H1 (cell line): ENCODE data around the gene MEX3D. TPM values are rescaled to one million over a fixed set of nuclear protein-coding genes. Genes with fewer than 3 reads are reported as not detected.

Experiments used
- CTCF ChIA-PET: fragments of 300-600 bp; sonication (Branson Sonifier 250); formaldehyde crosslinking; loops from one replicate; lab custom pipeline; 2021; ENCODE audit not compliant: partially characterized antibody; lab: Charles Lee
- POLR2A ChIA-PET: fragments of 300-600 bp; sonication (Branson Sonifier 250); formaldehyde crosslinking; loops from one replicate; lab custom pipeline; 2021; ENCODE audit warnings: inconsistent platforms; ENCODE audit not compliant: partially characterized antibody; lab: Charles Lee
- DNase-seq, 2 experiments: peaks; one replicate each; pipeline versions ENCODE4 v3.0.0 to v3.0.0-alpha.2; 2010 to 2022; ENCODE audit warnings: low spot score in 2 of 2, low read depth in 1 of 2, mixed read lengths in 1 of 2
- FAIRE-seq: peaks from 2 replicates; lab custom pipeline; 2011; peaks lifted over from hg19 to GRCh38; lab: Jason Lieb, UNC
- H2AFZ ChIP-seq: 2 replicates; pipeline ENCODE4 v1.8.1; 2012; ENCODE audit warnings: low read length, inconsistent platforms
- H2AK5ac ChIP-seq: 2 replicates; pipeline ENCODE4 v1.6.1; 2013; ENCODE audit warnings: low read depth, low read length
- H2BK120ac ChIP-seq: replicated peaks from 2 replicates; pipeline ENCODE3; 2013; ENCODE audit warnings: low read depth, low read length, inconsistent platforms
- H2BK12ac ChIP-seq: 2 replicates; pipeline ENCODE4 v1.6.1; 2013; ENCODE audit warnings: low read depth, low read length
- H2BK15ac ChIP-seq: 2 replicates; pipeline ENCODE4 v1.6.1; 2013; ENCODE audit warnings: low read length
- H2BK20ac ChIP-seq: 2 replicates; pipeline ENCODE4 v1.6.1; 2013; ENCODE audit warnings: low read length
- H2BK5ac ChIP-seq: 2 replicates; pipeline ENCODE4 v1.6.1; 2013; ENCODE audit warnings: low read depth, low read length
- H3K14ac ChIP-seq: 2 replicates; pipeline ENCODE4 v1.6.1; 2013; ENCODE audit warnings: inconsistent platforms; ENCODE audit not compliant: insufficient read length
- H3K18ac ChIP-seq: 2 replicates; pipeline ENCODE4 v1.6.1; 2013; ENCODE audit warnings: low read length; ENCODE audit errors: extremely low read depth
- H3K23ac ChIP-seq: 2 replicates; pipeline ENCODE4 v1.6.1; 2013; ENCODE audit warnings: inconsistent platforms; ENCODE audit not compliant: insufficient read length
- H3K23me2 ChIP-seq: 2 replicates; pipeline ENCODE4 v1.6.1; 2013; ENCODE audit warnings: low read depth, low read length
- H3K27ac ChIP-seq: 2 replicates; pipeline ENCODE4 v1.6.1; 2011; ENCODE audit warnings: low read depth, low read length, inconsistent platforms
- H3K27me3 ChIP-seq, 4 experiments: replicated peaks in 1 of 4; 1 replicate in 1 of 4; 2 replicates in 3 of 4; pipeline versions ENCODE4 v1.6.1 to v1.8.1; 2011 to 2013; ENCODE audit warnings: low read length in 3 of 4, mild to moderate bottlenecking in 3 of 4, inconsistent platforms in 2 of 4, mixed read lengths in 2 of 4, moderate library complexity in 1 of 4; ENCODE audit not compliant: control insufficient read depth in 3 of 4, insufficient read depth in 3 of 4; ENCODE audit errors: extremely low read depth in 1 of 4
- H3K36me3 ChIP-seq, 4 experiments: 2 replicates each; pipeline versions ENCODE4 v1.6.1 to v1.8.1; 2011 to 2013; ENCODE audit warnings: mild to moderate bottlenecking in 4 of 4, low read length in 3 of 4, moderate library complexity in 2 of 4, control low read depth in 1 of 4, inconsistent platforms in 1 of 4; ENCODE audit not compliant: insufficient read depth in 4 of 4, control insufficient read depth in 2 of 4
- H3K4ac ChIP-seq: replicated peaks from 2 replicates; pipeline ENCODE3; 2013; ENCODE audit warnings: low read length, low read depth, mixed read lengths, inconsistent platforms; ENCODE audit not compliant: insufficient read length
- H3K4me1 ChIP-seq, 4 experiments: replicated peaks in 1 of 4; 1 replicate in 1 of 4; 2 replicates in 3 of 4; pipeline versions ENCODE4 v1.6.1 to v1.8.1; 2011 to 2013; ENCODE audit warnings: low read length in 3 of 4, inconsistent platforms in 2 of 4, mixed read lengths in 1 of 4; ENCODE audit not compliant: insufficient read depth in 4 of 4, control insufficient read depth in 3 of 4
- H3K4me2 ChIP-seq, 2 experiments: 2 replicates each; pipeline versions ENCODE4 v1.6.1 to v1.8.1; 2011 to 2013; ENCODE audit warnings: low read depth in 2 of 2, low read length in 2 of 2, control low read depth in 1 of 2, inconsistent platforms in 1 of 2, mild to moderate bottlenecking in 1 of 2; ENCODE audit not compliant: insufficient read depth in 1 of 2
- H3K4me3 ChIP-seq, 4 experiments: fragments of 200-600, 300-600 bp in 1 of 4; sonication (generic), shearing (Covaris generic), sonication (Bioruptor Twin) in 1 of 4; 2 replicates each; pipeline versions ENCODE4 v1.5.1 to v1.8.1; 2011 to 2016; ENCODE audit warnings: low read length in 4 of 4, low read depth in 3 of 4, control low read depth in 2 of 4, inconsistent platforms in 2 of 4, mild to moderate bottlenecking in 2 of 4, mixed read lengths in 1 of 4, moderate library complexity in 1 of 4; ENCODE audit not compliant: insufficient read depth in 2 of 4; ENCODE audit errors: extremely low read depth in 1 of 4
- H3K56ac ChIP-seq: replicated peaks from 2 replicates; pipeline ENCODE3; 2013; ENCODE audit warnings: low read depth, mild to moderate bottlenecking, mixed read lengths, low read length, inconsistent platforms; ENCODE audit not compliant: insufficient read length
- H3K79me1 ChIP-seq: 2 replicates; pipeline ENCODE4 v1.6.1; 2013; ENCODE audit warnings: low read depth, low read length, control low read depth
- H3K79me2 ChIP-seq, 2 experiments: 2 replicates each; pipeline versions ENCODE4 v1.6.1 to v1.8.1; 2012 to 2013; ENCODE audit warnings: low read length in 2 of 2, mild to moderate bottlenecking in 2 of 2, inconsistent platforms in 1 of 2; ENCODE audit not compliant: insufficient read depth in 2 of 2, control insufficient read depth in 1 of 2
- H3K9ac ChIP-seq, 4 experiments: replicated peaks in 1 of 4; 1 replicate in 1 of 4; 2 replicates in 3 of 4; pipeline versions ENCODE4 v1.6.1 to v1.8.1; 2011 to 2013; ENCODE audit warnings: low read depth in 3 of 4, low read length in 3 of 4, control low read depth in 2 of 4, mild to moderate bottlenecking in 2 of 4, moderate library complexity in 2 of 4, inconsistent platforms in 1 of 4; ENCODE audit errors: extremely low read depth in 1 of 4
- H3K9me3 ChIP-seq, 2 experiments: 2 replicates each; pipeline versions ENCODE4 v1.6.1 to v1.8.1; 2012 to 2013; ENCODE audit warnings: mild to moderate bottlenecking in 2 of 2, moderate library complexity in 2 of 2, control low read depth in 1 of 2, inconsistent platforms in 1 of 2, low read depth in 1 of 2, low read length in 1 of 2, mixed read lengths in 1 of 2; ENCODE audit not compliant: insufficient read depth in 2 of 2
- H4K20me1 ChIP-seq, 2 experiments: replicated peaks in 1 of 2; 2 replicates each; pipeline versions ENCODE3 to v1.8.1; 2011 to 2013; ENCODE audit warnings: inconsistent platforms in 2 of 2, low read length in 2 of 2, mild to moderate bottlenecking in 1 of 2; ENCODE audit not compliant: insufficient read depth in 2 of 2, control insufficient read depth in 1 of 2
- H4K5ac ChIP-seq: 2 replicates; pipeline ENCODE4 v1.6.1; 2013; ENCODE audit warnings: low read length, low read depth, mixed read lengths, inconsistent platforms; ENCODE audit not compliant: insufficient read length
- H4K8ac ChIP-seq: 2 replicates; pipeline ENCODE4 v1.8.0; 2013; ENCODE audit warnings: mild to moderate bottlenecking, moderate library complexity, low read length, inconsistent platforms; ENCODE audit not compliant: insufficient read depth; ENCODE audit errors: extremely low read depth
- H4K91ac ChIP-seq: replicated peaks from 2 replicates; pipeline ENCODE3; 2013; ENCODE audit warnings: low read length, mixed read lengths, inconsistent platforms; ENCODE audit not compliant: insufficient read length
- BCL11A ChIP-seq, 2 experiments: IDR thresholded peaks; one replicate each; pipeline ENCODE4 v1.6.1; 2011; ENCODE audit warnings: low read depth in 2 of 2, low read length in 2 of 2, mild to moderate bottlenecking in 2 of 2
- NRF1 ChIP-seq: IDR thresholded peaks from 2 replicates; pipeline ENCODE4 v1.6.1; 2011; ENCODE audit warnings: mild to moderate bottlenecking, low read depth, low read length, improper control_type of control experiment
- TCF12 ChIP-seq: IDR thresholded peaks from 2 replicates; pipeline ENCODE4 v1.6.1; 2011; ENCODE audit warnings: low read depth, mild to moderate bottlenecking, low read length
- TEAD4 ChIP-seq: IDR thresholded peaks from 2 replicates; pipeline ENCODE4 v1.6.1; 2012; ENCODE audit warnings: low read depth, low read length, inconsistent platforms, mixed read lengths
- WGBS, 2 experiments: shearing (Covaris generic) in 1 of 2; methylation state at CpG; one replicate each; pipeline versions ENCODE4 v1.1.6 to v1.1.7; 2013 to 2015; ENCODE audit warnings: low lambda C conversion rate in 2 of 2, mixed read lengths in 2 of 2, inconsistent platforms in 1 of 2, low coverage in 1 of 2, missing lambda C conversion rate in 1 of 2; ENCODE audit not compliant: insufficient replicate concordance in 2 of 2, insufficient coverage in 1 of 2, insufficient read length in 1 of 2; ENCODE audit errors: extremely low coverage in 1 of 2, missing lambda C conversion rate in 1 of 2; 5-methylcytosine and 5-hydroxymethylcytosine counted together
- polyA plus RNA-seq, 7 experiments: library from polyadenylated mRNA; depleted of rRNA in 3 of 7; stranded (reverse) in 5 of 7; unstranded in 2 of 7; fragments of >200 nt in 5 of 7; fragments of 200-250 nt in 2 of 7; gene quantifications; 1 replicate in 5 of 7; 2 replicates in 1 of 7; 4 replicates in 1 of 7; pipeline versions ENCODE4 v1.2.1 to v1.2.3, GENCODE V29; 2011 to 2013; ENCODE audit warnings: missing spikeins in 2 of 7, mixed read lengths in 2 of 7
- total RNA-seq: library from RNA; stranded (reverse); fragmentation: NEBNext Ultra II Directional; extraction: Animal tissue kit (Norgen Biotek cat#: 25700); gene quantifications from 2 replicates; pipeline ENCODE4 v1.2.1, GENCODE V29; 2021

The MEX3D gene
- total and polyA plus RNA-seq, 2 of the 8 experiments (the other 6 are each of a cell fraction or from before 2014, with no cell fraction given) = 20.8 to 78.8 TPM

DNA sequence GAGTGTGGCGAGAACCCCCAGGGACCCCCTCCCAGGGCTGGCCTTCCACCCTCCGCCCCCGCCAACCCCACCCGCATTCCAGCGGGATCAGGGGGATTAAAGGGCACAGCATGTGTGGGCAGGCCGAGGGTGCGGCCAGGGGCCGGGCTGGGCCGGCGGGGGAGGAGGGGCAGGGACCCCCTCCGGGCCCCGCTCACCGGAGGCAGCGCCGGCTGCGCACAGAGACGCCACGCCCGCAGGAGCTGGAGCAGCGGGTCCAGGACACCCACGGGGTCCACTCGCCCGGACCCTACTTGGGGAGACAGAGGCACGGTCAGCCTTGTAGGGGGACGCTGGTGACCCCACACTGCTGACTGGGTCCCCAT, 57.7 kb downstream of the MEX3D start:
- POLR2A ChIA-PET = no interaction called here
- H2AFZ ChIP-seq = no peak overlapping the region
- no peak overlapping the region for H3K4ac ChIP-seq
- no peaks in the 10 kb centered on the region for H3K9me3 ChIP-seq
- CTCF ChIA-PET = no interaction called here
- H3K4me1 ChIP-seq = peaks cover 0 to 3% (median 0%) of the 10 kb centered on the region in 4 experiments; a peak in 3 of 7 replicates
- no peak overlapping the region for H2BK20ac ChIP-seq
- no peaks in the 10 kb centered on the region for H3K79me1 ChIP-seq
- no peak overlapping the region for H3K18ac ChIP-seq
- H3K23ac ChIP-seq = no peak overlapping the region
- 76% methylated on average over 4 of the region's 25 CpGs; no CpG with 5 or more reads in 1 of the 2 experiments for WGBS, 2 experiments
- H3K4me3 ChIP-seq = no peak overlapping the region
- no peak overlapping the region for H3K14ac ChIP-seq
- FAIRE-seq (no peak), DNase-seq (no peak)
- H3K23me2 ChIP-seq = peaks cover 6% of the 10 kb centered on the region; the same call in 1 of the 2 replicates
- no peak overlapping the region for H2AK5ac ChIP-seq
- no peak overlapping the region for H3K27ac ChIP-seq
- peaks cover 0 to 6% of the 10 kb centered on the region in 2 experiments for H4K20me1 ChIP-seq
- H3K9ac ChIP-seq = no peak overlapping the region
- no peak overlapping the region for H3K56ac ChIP-seq
- H4K91ac ChIP-seq = no peak overlapping the region
- H3K27me3 ChIP-seq = peaks cover 0 to 10% (median 5%) of the 10 kb centered on the region in 4 experiments; a peak in 6 of 7 replicates
- no peak overlapping the region for H2BK120ac ChIP-seq
- peak overlapping the region; percentile 46; the same call in 1 of the 2 replicates for H2BK15ac ChIP-seq
- no peaks in the 10 kb centered on the region for H3K79me2 ChIP-seq
- no peak overlapping the region for H4K8ac ChIP-seq
- no peaks in the 10 kb centered on the region for H3K36me3 ChIP-seq
- TF ChIP-seq BCL11A (IDR thresholded peaks at IDR 0.05; ENCODE audit: low read depth in 2 of 2, low read length in 2 of 2) (no peak), TEAD4 (peak; percentile 38; the same call in 1 of the 2 replicates), TCF12 (no peak), NRF1 (no peak)
- H2BK5ac ChIP-seq = no peak overlapping the region
- 0 out of 4 replicates have a peak overlapping the region, but pooled peaks of 1 of the 2 experiments have one; percentile 9 for H3K4me2 ChIP-seq
- no peak overlapping the region for H4K5ac ChIP-seq
- no peak overlapping the region for H2BK12ac ChIP-seq
